GM19395 (cell line): ENCODE results near the gene TSFM.

Experiments
- ATAC-seq: cut with Tn5 transposase; IDR thresholded peaks from one replicate; pipeline ENCODE4 v1.9.1; 2021; ENCODE audit warnings: mild to moderate bottlenecking, moderate library complexity; ENCODE audit not compliant: unreplicated experiment

The TSFM gene

GRCh38 chr12:57777911-57778310 is 4.7 kb upstream of the TSFM start:
- ATAC-seq: no peak

- no peak for ATAC-seq
Measured at GRCh38 chr12:57779736-57780135, 2.9 kb upstream of the TSFM start.

- ATAC-seq: no peak
Measured at GRCh38 chr12:57780284-57780897, 2.2 kb upstream of the TSFM start.

DNA sequence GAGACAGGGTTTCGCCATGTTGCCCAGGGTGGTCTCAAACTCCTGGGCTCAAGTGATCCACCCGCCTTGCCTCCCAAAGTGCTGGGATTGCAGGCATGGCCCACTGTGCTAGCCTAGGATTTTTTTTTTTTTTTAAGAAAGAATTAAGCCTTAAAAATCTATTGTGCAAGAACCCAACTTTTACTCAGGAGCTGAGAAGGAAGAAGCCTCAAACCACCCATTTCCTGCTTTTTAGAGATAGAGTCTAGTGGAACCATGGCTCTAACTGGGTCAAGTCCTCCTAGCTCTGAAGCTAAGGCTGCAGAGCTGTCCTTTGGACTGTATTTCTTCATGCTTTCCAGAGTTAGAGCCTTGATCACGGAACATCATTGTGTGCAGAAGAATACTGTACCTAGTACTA is 1.3 kb upstream of the TSFM start:
- ATAC-seq: no peak

DNA sequence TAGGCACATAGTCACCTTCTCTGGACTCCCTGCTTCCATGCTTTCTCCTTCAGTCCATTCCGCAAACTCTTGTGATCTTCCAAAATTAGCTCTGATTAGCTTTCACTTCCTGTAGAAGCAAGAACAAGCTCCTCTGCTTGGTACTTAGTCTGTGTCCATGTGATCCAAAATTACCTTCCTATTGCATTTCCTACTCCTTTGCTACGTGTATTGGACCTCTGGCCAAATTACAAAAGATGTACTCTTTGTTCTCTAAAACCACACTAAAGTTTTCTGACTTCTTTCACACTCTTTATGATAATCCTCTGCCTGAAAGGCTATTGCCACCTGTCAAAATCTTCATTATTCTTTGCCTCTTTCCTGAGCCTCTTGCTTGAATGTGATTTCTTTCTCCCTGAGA is 786 bp upstream of the TSFM start:
- ATAC-seq: no peak

- ATAC-seq: peak; percentile 7
Measured at GRCh38 chr12:57782243-57782607, 362 bp upstream of the TSFM start.

DNA sequence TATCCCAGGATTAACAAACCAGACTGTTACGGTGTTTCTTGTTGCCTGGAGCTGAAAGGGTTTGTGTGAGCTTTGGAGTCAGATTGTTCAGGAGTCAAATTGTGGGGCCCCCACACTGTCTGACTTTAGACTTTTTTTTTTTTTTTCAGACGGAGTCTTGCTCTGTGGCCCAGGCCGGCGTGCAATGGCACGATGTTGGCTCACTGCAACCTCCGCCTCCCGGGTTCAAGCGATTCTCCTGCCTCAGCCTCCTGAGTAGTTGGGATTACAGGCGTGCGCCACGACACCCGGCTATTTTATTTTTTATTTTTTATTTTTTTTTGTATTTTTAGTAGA is 847 bp downstream of the TSFM start:
- no peak for ATAC-seq

- no peak for ATAC-seq
Measured at GRCh38 chr12:57783861-57784260, 1.3 kb downstream of the TSFM start.

GRCh38 chr12:57793920-57794319 is 11.3 kb downstream of the TSFM start:
- ATAC-seq: no peak

DNA sequence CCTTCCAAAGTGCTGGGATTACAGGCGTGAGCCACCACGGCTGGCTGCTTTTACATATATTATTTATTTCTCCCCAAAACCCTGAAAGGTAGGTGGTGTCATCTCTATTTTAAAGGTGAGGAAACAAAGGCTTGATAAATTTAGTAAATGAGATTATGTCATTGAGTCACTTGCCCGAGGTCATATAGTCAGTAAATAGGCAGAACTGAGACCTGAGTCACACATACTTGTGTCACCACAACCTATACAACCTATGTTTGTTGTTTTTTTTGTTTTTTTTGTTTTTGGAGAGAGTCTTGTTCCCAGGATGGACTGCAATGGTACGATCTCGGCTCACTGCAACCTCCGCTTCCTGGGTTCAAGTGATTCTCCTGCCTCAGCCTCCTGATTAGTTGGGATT is 12.8 kb downstream of the TSFM start:
- ATAC-seq: no peak

- no peak for ATAC-seq
Measured at GRCh38 chr12:57796996-57797395, 14.4 kb downstream of the TSFM start.

DNA sequence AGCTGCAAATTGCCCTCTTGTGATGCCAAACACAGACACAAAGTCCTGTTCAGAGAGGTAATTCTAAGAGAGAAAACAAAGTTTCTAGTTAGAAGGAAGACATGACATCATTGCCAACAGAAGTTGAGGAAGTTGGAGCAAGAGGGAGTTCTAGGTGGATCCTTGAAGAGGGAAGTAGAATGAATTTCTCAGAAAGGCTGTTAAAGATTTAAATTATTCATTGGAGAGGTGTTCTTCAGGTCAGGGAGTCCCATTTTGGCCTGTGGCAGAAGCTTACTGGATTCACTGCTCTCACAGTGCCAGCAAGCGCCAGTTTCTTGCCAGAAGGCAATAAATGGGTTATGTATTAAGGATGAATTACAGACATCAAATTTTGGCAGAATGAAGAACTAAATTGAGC is 15.3 kb downstream of the TSFM start:
- ATAC-seq: no peak

DNA sequence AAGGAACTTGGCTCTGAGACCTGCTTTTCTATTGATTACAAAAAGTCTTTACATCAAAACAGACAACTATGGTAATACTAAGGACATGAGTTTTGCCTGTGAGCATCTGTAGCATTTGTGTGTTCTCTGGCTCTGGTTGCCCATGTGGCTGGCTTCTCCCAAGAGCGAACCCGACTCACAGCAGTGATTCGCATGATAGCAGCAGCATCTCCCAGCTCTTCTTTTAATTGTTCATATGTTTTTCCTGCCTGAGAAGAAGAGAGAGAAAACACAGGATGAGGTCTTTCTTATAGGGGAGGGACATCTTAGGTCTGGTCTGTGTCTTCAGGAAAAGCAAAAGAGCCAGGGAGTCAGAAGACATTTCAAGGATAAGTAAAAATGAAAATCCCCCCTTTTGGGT is 18.4 kb downstream of the TSFM start:
- no peak for ATAC-seq

- no peak for ATAC-seq
Measured at GRCh38 chr12:57802607-57803006, 20.0 kb downstream of the TSFM start.

DNA sequence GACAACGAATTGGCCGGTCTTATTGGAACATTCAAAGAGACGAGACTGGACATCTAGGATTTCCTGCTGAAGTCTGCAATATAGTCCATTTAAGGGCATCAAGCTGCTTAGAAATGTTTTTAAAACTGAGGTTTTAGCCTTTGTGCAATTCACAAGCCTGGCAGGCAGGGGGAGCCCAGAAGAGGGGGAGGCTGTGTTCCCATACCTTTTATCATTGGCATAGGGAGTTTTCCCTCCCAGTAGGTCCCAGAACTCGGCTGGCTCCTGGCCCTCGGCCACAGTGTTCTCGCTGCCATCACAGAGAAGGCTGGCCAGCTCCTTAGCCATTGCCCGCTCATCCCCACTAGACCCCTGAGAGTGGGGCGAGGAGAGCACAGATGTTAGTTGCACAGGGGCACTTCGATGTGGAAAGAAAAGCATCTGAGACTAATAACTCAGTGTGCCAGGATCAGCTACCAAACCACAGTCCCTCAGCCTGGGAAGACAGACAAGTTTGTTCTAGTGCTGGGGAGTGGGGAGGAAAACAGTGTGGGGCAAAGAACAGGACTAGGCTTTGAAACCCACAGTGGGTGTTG is 20.8 kb downstream of the TSFM start:
- no peak for ATAC-seq

DNA sequence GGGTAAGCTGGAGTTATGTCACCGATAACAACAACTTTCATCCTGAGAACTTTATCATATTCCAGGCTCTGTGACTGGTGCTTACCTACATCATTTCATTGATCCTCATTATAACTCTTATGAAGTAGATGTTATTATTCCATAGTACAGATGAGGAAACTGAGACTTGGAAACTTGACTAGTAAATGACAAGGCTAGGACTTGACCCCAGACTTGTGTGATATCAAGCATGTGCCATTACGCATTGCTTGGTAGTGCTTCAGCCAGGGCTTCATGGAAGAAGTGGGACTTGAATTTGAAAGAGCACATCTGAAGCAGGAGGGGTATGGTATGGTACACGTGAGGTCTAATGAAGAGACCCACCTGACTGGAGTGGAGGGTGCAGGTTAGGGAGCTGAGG is 24.1 kb downstream of the TSFM start:
- no peak for ATAC-seq

DNA sequence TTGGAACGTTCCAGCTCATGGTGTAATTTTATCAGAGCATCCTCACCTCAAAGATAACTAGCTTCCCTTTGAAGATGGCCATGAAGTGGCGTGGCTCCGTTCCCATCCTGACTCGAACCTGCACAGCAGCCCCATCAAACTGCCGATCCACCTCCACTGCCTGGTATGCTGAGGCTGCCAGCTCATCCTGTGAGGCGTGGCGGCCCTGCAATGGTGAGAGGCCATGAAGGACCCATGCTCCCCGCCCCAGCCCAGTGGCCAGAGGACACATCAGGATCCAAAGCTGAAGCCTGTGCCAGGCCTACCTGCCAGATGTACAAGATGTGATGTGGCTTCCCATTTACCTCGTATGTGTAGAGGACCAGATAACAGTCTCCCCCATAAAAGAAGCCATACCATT is 24.7 kb downstream of the TSFM start:
- ATAC-seq: no peak

GRCh38 chr12:57808351-57808750 is 25.8 kb downstream of the TSFM start:
- ATAC-seq: no peak

- ATAC-seq: no peak
Measured at GRCh38 chr12:57809425-57809824, 26.8 kb downstream of the TSFM start.

GRCh38 chr12:57810450-57810849 is 27.9 kb downstream of the TSFM start:
- no peak for ATAC-seq

- ATAC-seq: no peak
Measured at GRCh38 chr12:57811028-57811755, 28.6 kb downstream of the TSFM start.

GRCh38 chr12:57813111-57813970 is 30.8 kb downstream of the TSFM start:
- ATAC-seq: no peak
